T1000 (cell line): ENCODE results near the gene MXD4.
"Not testable (repeated sequence)": the region's sequence is repeated elsewhere in the genome, so short reads cannot be mapped to it uniquely, and the experiment has no call there.

Experiments
- DNase-seq: peaks from one replicate; lab custom pipeline; 2025; ENCODE audit warnings: mixed read lengths; lab: John Stamatoyannopoulos, UW

MXD4 gene

GRCh38 chr4:2219233-2219760 is 42.6 kb downstream of the MXD4 start:
- DNase-seq: no peak

GRCh38 chr4:2218436-2218835 is 43.5 kb downstream of the MXD4 start:
- DNase-seq: no peak

GRCh38 chr4:2217726-2218125 is 44.2 kb downstream of the MXD4 start:
- no peak for DNase-seq

- DNase-seq: no peak
These were observed 49.1 kb downstream of the MXD4 start for GRCh38 chr4:2212831-2213230.

- DNase-seq: not testable (repeated sequence)
These were observed 59.1 kb downstream of the MXD4 start for GRCh38 chr4:2202789-2203188.
